CD4-positive, alpha-beta T cell treated with Interleukin-10 for 1 hour (primary cell): ENCODE measurements around the gene CUX1.
"Not testable (repeated sequence)": the region's sequence is repeated elsewhere in the genome, so short reads cannot be mapped to it uniquely, and the experiment has no call there.

Experiments
- DNase-seq: peaks from one replicate; pipeline ENCODE4 v3.0.0-alpha.2; 2020

CUX1 gene

DNA sequence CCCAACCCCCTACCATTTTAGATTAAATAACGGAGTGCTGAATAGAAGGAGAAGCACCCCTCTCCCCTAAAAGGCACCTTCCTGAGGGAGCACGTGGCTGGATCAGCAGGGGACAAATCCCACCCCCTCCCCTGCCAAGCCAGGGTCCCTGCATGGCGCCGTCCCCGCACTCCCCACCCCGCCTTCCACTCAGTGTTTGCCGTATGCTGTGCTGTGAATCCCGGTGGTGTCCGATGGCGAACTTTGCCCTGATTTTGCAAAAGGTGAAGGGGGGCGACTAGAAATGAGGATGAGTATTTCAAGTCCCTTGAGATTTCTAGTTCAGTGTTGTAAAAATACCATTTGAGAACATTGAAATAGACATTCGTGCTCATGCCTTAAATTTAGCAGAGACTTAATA lies 385.8 kb downstream of the CUX1 start:
- DNase-seq = no peak

DNA sequence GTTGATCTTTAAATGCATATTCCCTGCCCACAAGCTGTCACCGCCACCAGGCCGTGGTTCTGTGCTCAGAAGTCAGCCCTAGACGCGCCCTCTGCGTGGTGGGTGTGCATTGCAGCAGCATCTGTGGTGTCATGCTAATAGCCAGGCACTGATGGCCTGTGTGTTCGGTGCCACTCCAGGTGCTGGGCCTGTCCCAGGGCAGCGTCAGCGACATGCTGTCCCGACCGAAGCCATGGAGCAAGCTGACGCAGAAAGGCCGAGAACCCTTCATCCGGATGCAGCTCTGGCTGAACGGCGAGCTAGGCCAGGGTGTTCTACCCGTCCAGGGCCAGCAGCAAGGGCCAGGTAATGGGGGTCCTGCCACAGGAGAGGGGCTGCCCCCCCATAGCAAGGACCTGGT lies 386.8 kb downstream of the CUX1 start:
- no peak for DNase-seq

DNA sequence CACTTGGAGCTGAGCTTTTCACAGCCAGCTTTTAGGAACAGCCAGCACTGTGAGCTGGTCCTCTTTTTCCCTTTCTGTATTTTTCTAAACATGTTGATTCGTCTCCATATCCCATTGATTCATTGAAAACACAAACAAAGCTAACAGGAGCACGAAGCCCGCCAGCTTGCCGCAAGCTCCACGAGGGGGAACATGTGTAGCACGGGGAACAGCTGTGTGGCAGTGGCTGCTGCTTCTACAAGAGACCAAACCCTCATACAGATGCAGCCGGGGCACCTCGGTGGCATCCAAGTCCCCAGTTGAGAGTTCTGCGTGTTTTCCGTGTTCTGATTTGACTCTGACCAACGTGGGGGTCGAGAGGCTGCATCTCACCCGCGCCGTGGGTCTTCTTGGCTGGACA lies 388.5 kb downstream of the CUX1 start:
- DNase-seq = no peak

DNA sequence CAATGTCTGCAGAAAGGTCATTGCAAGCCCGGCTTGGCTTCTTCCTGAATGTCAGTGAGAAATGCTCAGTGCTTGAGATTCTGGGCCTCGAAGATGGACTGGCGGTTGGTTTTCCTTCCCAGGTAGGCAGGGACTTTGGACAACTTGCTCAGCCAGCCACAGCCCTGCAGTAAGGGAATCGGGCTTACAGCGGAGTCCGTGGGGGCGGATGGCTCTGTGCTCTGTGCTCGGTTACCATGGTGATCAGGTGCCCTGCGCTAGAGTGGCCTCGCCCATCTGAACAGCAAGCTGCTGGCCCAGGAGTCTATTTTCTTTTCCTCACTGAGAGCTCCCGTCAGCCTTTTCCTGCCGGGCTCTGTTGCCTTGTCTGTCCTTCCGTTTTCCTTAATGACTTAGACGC lies 391.4 kb downstream of the CUX1 start:
- no peak for DNase-seq

DNA sequence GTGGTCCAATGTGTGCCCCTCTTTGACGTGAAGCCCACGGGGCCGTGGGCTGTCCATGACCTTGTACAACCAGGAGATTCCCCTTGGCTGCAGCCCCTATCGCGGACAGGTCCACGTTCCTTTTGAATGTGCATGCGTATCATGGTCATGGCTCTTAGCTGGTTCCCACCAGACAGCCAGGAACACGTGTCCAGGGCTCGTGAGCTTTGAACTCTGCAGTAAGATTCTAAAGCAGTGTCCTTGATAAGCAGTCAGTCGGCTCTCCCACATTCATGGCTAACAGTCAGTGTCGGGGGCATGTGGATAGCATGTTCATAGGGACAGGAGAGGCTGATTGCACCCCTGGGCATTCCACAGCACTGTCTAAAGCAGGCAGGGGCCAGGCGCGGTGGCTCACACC lies 393.4 kb downstream of the CUX1 start:
- no peak for DNase-seq

DNA sequence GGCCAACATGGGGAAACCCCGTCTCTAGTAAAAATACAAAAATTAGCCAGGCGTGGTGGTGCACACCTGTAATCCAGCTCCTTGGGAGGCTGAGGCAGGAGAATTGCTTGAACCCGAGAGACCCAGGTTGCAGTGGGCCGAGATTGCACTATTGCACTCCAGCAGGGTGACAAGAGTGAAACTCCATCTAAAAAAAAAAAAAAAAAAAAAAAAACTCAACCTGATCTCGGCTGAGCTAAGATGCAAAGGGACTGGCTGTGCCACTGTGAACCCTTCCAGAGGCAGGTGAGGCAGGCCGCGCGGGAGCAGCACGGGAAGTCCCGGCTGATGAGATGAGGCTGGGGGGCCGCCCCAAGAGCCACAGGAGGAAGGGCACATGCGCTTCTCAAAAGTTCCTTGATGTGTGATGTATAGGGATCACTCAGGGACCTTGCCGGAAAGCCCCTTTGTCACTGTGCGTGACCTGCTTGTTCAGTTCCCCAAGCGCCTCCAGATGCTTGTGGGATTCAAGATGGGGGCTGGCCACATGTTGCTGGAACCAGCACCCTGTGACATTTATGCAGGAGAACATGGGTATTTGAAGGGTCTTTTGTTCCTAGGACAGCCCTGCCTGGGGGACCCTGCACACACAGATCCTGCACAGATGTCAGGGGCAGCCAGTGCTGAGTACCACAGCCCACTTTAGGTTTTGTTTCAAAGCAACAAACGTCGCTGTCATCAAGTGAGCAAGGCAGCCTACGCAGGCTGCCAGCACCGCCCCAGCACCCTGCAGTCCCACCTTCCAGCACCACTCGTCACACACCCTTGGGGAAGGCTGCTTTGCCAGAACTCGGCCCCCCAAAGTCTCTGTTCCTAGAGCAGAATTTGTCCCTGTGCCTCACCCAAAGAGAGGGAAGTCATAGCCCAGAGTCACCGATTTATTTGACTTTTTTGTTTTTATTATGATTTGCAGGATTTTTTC lies 394.4 kb downstream of the CUX1 start:
- no peak for DNase-seq

DNA sequence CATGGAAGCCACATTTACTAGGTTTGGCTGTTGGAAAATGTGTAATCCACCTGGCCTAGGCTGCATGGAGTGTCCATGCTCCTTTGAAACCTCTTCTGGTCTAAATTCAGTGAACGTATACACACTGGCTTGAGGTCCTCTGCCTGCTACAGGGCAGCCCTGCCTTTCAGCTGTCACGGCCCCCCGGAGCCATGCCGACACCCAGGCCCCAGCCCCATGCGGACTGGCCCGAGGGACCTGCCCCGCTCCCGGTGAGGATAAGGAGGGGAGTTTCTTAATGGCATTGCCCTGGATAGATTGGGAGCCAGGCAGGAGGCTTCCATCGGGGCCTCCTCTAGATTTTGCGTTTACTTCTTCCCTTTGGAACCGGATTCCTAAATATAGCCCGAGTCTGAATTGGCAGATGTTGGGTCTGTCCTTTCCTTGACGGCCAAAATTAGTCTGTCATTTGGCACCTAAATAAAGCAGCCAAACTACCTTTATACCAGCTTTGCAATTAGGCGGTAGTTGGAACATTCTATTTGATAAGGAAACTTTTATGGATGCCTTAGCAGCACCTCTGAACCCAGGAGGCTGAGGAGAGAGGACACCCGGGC lies 397.1 kb downstream of the CUX1 start:
- DNase-seq = no peak

DNA sequence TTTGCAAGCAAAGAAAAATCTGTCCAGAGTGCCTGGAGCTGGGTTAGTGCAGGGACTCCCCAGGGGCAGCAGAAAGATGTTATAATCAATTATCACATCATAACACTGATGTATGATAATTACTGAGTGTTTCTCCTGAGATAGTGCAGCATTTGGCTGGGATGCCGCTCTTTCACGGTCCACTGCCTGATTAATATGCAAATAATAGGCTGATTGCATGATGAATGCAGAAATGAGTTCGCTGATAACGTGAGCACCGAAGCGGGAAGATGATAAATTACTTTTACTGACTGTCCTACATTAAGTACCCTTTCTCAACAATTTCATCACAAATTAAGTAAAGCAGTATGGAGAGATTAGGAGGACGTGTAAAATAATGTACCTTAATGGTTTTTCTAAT lies 397.8 kb downstream of the CUX1 start:
- no peak for DNase-seq

DNA sequence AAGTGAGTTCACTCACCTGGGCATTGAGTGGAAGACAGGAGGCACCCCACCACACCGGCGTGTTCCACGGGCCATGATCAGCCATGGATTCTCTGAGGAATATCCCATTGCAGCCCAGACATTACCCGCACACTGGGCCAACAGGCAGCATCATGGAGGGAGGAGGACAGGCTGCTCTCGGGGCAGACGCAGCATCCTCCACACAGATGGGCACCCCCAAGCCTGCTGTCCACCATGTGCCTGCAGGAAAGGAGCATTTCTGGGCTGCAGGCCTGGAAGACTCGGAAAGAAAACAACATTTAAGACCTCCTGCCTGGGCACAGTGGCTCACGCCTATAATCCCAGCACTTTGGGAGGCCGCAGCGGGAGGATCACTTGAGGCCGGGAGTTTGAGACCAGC lies 398.3 kb downstream of the CUX1 start:
- no peak for DNase-seq

DNA sequence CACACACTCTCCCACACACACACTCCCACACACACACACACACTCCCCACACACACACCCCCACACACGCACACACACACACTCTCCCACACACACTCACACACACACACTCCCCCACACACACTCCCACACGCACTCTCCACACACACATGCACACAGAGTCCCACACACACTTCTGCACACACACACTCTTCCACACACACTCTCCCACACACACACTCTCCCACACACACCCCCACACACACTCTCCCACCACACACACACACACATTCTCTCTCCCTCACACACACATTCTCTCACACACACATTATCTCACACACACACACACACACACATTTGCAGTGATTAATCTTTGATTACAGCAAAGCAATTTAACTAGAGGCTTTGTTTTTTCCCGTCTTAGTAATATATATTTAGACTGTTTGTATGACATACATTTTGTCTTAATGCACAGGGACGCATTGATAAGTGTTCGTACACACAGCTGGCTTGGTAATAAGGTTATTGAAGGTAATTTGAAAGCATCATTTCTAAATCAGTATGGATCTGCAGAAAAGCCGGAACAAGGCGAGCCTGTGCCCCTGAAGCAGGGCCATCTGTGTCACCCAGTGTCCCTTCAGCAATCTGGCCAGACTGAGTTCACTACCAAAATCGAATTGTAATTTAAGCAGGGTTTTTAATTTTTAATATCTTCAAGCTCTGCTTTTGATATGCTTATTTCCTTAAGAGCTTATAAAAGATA lies 399.3 kb downstream of the CUX1 start:
- DNase-seq = no peak

DNA sequence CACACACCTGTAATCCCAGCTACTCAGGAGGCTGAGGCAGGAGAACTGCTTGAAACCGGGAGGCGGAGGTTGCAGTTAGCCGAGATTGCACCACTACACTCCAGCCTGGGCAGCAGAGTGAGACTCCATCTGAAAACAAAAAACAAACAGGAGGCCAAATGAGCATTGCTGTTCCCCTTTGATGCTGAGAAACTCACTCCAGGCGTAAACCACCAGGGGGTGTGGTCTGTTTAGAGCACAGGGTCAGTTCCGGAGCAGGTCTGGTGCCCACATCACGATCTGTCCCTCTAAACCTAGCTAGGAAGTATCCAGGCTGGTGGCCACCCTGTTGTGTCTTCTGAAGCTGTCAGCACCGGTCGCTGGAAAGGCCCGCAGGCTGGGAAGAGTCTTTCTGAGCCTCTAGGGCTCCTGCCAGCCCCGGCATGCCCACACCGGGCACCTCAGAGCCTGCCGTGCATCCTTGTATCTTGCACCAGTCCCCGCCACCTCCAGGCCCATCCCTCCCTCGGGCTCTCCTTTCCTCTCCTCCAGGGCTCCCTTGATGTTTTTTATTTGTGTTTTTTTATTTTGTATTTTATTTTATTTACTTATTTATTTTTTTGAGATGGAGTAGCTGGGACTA lies 402.9 kb downstream of the CUX1 start:
- DNase-seq = no peak

DNA sequence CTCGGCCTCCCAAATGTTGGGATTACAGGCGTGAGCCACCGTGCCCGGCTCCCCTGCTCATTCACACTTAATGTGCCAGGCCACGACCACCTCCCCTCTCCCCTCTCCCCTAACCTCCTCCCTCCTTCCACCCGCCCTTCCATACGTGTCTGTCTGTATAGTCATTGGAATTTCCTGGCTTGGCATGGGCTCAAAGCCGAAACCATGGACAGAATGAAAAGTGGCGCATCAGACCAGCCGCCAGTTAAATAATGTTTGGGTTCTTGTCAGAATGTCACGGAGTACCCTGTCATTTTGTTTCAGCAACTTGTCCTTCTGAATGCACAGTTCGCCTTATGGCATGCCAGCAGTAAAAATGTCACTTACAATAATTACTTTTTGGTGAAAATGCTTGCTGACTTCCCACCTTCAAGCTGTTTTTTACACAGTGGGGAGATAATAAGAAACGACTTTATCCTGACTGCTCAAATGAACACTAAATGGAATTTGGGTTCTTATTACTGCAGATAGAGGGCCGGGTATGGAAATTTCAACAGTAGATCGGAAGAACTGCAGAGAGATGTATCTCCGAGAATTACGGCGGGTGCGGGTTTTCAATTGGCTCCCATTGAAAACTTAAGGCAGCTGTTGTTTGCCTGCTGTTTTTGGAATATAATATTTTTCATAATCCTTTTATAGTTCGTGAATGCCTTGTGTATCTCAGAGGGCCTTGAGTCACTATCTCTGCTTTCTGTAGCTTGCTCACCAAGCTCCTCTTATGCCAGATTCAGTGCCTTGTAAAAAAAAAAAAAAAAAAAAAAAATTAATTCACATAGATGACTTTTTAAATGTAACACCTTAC lies 403.8 kb downstream of the CUX1 start:
- no peak for DNase-seq

DNA sequence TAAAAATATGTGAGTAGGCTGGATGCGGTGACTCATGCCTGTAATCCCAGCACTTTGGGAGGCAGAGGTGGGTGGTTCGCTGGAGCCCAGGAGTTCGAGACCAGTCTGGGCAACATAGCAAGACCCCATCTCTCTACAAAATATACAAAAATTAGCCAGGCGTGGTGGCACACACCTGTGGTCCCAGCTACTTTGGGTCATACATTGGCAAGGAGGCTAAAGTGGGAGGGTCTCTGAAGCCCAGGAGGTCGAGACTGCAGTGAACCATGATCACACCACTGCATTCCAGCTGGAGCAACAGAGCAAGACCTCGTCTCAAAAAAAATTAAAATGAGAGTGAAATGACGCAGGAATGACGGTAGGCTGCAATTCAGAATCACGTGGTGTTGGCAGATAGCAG lies 404.5 kb downstream of the CUX1 start:
- DNase-seq = no peak

DNA sequence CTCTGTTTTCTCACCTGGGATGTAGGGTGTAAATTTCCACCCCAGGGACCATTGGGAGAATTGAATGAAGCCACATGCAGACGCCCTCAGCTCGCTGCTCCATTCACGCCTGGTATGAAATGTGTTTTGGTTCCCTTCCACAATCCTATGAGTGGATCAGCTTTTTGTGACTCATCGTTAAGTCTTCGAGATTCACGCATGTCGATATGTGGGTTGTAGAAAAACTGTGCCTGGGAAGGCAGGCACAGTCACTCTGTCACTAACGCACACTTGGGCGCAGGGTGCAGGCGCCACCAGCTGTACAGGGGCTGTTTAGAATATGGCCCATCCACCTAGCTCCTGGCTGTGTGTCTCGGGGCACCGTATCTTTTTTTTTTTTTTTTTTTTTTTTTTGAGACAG lies 405.0 kb downstream of the CUX1 start:
- DNase-seq = no peak

DNA sequence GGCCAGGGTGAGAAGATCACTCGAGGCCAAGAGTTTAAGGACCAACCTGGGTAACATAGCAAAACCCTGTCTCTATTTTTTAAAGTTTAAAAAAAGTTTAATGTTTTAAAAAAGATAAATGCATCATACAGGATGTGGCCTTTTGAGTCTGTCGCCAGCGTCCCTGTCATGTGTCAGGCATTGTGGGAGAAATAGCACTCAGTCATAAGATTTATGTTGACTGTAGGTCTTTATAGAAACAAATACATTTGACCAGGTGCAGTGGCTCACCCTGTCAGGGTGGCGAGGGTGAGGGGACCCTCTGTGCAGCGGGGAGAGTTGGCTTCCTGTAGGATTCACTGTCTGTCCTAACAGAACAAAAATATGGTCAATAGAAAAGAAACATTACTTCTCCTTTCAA lies 405.8 kb downstream of the CUX1 start:
- DNase-seq = no peak

DNA sequence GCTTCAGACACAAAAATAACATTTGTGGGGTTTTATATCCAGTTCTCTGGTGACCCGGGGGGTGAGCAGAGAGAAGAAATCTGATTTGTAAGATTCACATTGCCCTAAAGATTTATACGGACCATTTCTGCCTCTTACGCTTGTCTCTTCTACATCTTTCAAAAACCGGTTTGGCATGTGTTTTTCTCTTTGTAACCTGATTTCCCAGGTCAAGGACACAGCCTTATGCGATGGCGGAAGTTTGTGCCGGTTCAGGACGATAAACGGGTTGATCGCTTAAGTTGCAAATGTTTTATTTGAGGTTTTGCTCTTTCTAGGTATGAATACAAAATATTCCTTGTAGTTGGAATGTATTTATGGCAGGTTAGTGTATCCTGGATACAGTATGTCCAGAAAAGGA lies 407.6 kb downstream of the CUX1 start:
- no peak for DNase-seq

DNA sequence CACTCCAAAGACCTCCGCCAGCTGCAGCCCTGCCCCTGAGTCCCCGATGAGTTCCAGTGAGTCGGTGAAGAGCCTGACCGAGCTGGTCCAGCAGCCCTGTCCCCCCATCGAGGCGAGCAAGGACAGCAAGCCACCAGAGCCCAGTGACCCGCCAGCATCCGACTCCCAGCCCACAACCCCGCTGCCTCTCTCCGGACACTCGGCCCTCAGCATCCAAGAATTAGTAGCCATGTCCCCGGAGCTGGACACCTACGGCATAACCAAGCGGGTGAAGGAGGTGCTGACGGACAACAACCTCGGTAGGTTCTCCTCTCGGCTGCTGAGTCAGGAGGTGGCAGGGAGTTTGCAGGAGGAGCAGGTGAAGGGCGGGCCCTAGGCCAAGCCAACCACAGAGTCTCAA lies 409.9 kb downstream of the CUX1 start:
- DNase-seq = no peak

DNA sequence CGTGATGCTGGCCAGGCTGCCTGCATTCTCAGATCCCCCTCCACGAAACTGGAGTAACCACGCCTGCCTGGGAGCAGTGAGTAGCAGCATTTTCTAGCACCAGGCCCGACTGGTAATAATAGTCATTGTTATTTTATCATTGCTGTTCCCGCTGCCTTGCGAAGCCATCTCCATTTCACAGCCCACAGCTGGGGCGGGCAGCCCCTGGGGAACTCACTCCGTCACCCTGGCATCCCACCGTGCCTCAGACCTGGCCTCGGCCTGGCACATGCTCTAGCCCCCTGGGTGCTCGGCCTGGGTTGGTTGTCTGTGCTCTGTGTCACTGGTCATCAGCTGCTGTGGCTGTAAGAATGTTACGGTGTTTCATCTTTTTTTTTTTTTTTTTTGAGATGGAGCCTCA lies 411.5 kb downstream of the CUX1 start:
- no peak for DNase-seq

DNA sequence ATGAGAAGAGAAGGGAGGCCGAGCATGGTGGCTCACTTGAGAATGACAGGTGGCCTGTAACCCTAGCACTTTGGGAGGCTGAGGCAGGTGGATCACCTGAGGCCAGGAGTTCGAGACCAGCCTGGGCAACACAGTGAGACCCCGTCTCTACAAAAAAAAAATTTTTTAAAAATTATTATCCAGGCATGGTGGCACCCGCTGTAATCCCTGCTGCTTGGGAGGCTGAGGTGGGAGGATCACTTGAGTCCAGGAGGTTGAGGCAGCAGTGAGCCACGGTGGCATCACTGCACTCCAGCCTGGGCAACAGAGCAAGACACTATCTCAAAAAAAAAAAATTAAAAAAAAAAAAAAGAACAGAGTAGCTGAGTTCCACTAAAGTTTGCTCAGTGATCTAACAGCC lies 412.7 kb downstream of the CUX1 start:
- DNase-seq = not testable (repeated sequence)

DNA sequence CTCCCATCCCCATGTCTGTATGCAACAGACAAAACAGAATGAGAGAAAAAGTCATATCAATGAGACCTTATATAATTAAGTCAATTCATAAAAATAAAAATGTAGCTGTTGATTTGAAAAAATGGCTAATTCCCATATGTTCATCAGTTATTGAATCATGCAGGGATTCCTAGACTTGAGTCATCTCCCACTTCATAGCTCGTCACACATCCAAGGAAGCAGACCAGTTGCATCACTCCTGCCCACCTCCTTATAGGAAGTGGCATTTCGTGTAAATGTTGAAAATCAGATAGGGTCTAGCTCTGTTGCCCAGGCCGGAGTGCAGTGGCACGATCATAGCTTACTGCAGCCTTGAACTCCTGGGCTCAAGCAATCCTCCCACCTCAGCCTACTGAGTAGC lies 413.2 kb downstream of the CUX1 start:
- no peak for DNase-seq

DNA sequence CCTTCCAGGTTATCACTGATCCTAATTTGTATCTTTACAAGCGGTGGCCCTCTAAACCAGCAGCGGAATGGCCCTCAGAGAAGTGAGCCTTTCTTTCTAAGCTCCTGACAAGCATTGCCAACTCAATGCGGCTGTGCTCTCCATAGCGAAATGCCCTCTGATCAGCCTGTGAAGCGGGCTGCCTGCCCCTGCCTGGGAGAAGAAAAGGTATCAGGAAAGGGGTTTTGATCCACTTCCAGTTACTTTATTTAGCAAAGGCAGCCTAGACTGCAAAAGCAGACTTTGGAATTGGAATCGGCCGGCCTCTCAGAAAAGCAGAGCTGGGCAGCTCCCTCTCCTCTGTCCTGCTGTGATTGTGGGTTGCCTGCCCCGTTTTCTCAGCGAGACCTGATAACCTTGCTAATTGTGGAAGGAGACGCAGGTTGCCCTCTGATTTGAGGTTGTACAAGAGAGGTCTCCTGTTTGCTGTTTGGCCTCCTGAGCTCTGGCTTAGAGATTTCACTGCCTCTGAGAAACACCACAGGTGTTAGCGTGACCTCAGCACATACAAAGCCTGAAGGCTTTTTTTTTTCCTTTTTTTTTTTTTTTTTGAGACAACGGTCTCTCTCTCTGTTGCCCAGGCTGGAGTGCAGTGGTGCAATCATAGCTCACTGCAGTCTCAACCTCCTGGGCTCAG lies 415.3 kb downstream of the CUX1 start:
- no peak for DNase-seq

DNA sequence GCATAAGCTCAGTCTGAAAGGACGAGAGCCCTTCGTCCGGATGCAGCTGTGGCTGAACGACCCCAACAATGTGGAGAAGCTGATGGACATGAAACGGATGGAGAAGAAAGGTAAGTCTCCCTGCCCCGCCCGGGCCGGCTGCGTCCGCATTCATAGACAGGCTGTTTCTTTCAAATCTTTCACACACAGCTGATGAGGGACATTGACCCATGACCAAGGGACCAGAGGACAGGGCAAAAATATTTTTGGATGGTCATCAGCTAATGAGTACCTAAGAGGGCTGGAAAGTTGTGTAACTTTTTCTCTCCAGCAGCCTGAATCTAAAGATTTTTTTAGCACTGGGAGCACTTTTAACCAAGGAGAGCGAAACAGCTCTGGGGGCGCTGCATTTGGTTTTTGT lies 416.7 kb downstream of the CUX1 start:
- DNase-seq = no peak
